Aorta (tissue), 5 donors: Measurements from ENCODE around the gene TMPRSS3. TPM values are rescaled to one million over a fixed set of nuclear protein-coding genes. Genes with fewer than 3 reads are reported as not detected.
"Not testable (repeated sequence)": the region's sequence is repeated elsewhere in the genome, so short reads cannot be mapped to it uniquely, and the experiment has no call there.

Source experiments
- ATAC-seq: fragments of 200-7000 bp; cut with Tn5 transposase; one replicate; pipeline ENCODE4 v1.9.1; 2022; ENCODE audit warnings: moderate library complexity; ENCODE audit not compliant: low FRiP score
- DNase-seq, 2 donors: peaks; one replicate each; pipeline ENCODE4 v3.0.0-alpha.2; 2020
- H3K27ac ChIP-seq, 2 donors: one replicate each; pipeline ENCODE4 v1.5.1; 2013; ENCODE audit warnings: low read length in 2 of 2, mild to moderate bottlenecking in 2 of 2, moderate library complexity in 2 of 2, control low read depth in 1 of 2, inconsistent platforms in 1 of 2, low read depth in 1 of 2
- H3K27me3 ChIP-seq, 2 donors: one replicate each; pipeline ENCODE4 v1.6.1; 2013; ENCODE audit warnings: control low read depth in 1 of 2, low read length in 1 of 2, mild to moderate bottlenecking in 1 of 2, moderate library complexity in 1 of 2; ENCODE audit not compliant: insufficient read depth in 2 of 2, control insufficient read depth in 1 of 2
- H3K36me3 ChIP-seq, 2 donors: one replicate each; pipeline ENCODE4 v1.6.1; 2013; ENCODE audit warnings: control low read depth in 1 of 2, low read length in 1 of 2, mild to moderate bottlenecking in 1 of 2; ENCODE audit not compliant: insufficient read depth in 2 of 2, control insufficient read depth in 1 of 2
- H3K4me1 ChIP-seq, 2 donors: one replicate each; pipeline ENCODE4 v1.6.1; 2013; ENCODE audit warnings: low read length in 2 of 2, control low read depth in 1 of 2, mild to moderate bottlenecking in 1 of 2, moderate library complexity in 1 of 2; ENCODE audit not compliant: insufficient read depth in 2 of 2, control insufficient read depth in 1 of 2
- H3K4me3 ChIP-seq, 2 donors: one replicate each; pipeline ENCODE4 v1.5.1; 2013; ENCODE audit warnings: low read length in 2 of 2, control low read depth in 1 of 2, mild to moderate bottlenecking in 1 of 2
- H3K9me3 ChIP-seq: one replicate; pipeline ENCODE4 v1.6.1; 2013; ENCODE audit warnings: mild to moderate bottlenecking, low read length; ENCODE audit not compliant: control insufficient read depth
- WGBS, 2 donors: extraction: QIAGEN DNeasy Blood & Tissue Kit; methylation state at CpG; one replicate each; pipeline ENCODE4 v1.1.7; 2013; 5-methylcytosine and 5-hydroxymethylcytosine counted together
- intact Hi-C, 2 donors: fragments of 100-400 bp; cut with DNase I; formaldehyde crosslinking; loops; one replicate each; pipeline versions ENCODE4 v1.14.2 to v1.15.0; 2022
- polyA plus RNA-seq, 2 donors: library from polyadenylated mRNA; stranded (reverse); fragments of 200-250 nt; gene quantifications; one replicate each; pipeline ENCODE4 v1.2.3, GENCODE V29; 2013
- total RNA-seq, 2 donors: library from RNA; stranded (reverse); fragmentation: NEBNext Ultra II Directional; extraction: Animal tissue kit (Norgen Biotek cat#: 25700); gene quantifications; one replicate each; pipeline ENCODE4 v1.2.1, GENCODE V29; 2021
- donor health status: healthy with polysubstance abuse.
- donor health status: Bipolar disorder and iron deficiency.
- donor health status: DM: no; HTN: no; CAD: no.
- donor health status: DM: no; HTN: no; CAD: no.
- donor health status: DM: yes; HTN: yes; CAD: no.

The TMPRSS3 gene
- total and polyA plus RNA-seq, 4 donors: 0.15 TPM; not detected in 2

- no peaks in the 10 kb centered on the region for H3K36me3 ChIP-seq
- DNase-seq (no peak), ATAC-seq (no peak)
- peaks cover 2% of the 10 kb centered on the region for H3K9me3 ChIP-seq
- H3K27me3 ChIP-seq: no peaks in the 10 kb centered on the region
- H3K27ac ChIP-seq: no peak overlapping the region
- 83 to 85% methylated on average over 4 of the region's 4 CpGs for WGBS, 2 donors
- H3K4me3 ChIP-seq: no peak overlapping the region
- no peaks in the 10 kb centered on the region for H3K4me1 ChIP-seq
- intact Hi-C loops: no loop called here
These were observed 17.6 kb upstream of the TMPRSS3 start for GRCh38 chr21:42413500-42413899.

- WGBS, 2 donors: 81 to 86% methylated on average over 14 of the region's 14 CpGs
- H3K4me1 ChIP-seq: no peaks in the 10 kb centered on the region
These were observed 17.2 kb upstream of the TMPRSS3 start for GRCh38 chr21:42413093-42413492.

GRCh38 chr21:42412636-42412933, 16.7 kb upstream of the TMPRSS3 start:
- DNase-seq: no peak
- no peak for ATAC-seq
- peaks cover 2% of the 10 kb centered on the region for H3K9me3 ChIP-seq
- H3K4me3 ChIP-seq: no peak overlapping the region
- WGBS, 2 donors: 85% methylated on average over 5 of the region's 5 CpGs
- no peaks in the 10 kb centered on the region for H3K4me1 ChIP-seq
- intact Hi-C loops: no loop called here
- no peak overlapping the region for H3K27ac ChIP-seq
- no peaks in the 10 kb centered on the region for H3K36me3 ChIP-seq
- H3K27me3 ChIP-seq: no peaks in the 10 kb centered on the region

More at GRCh38 chr21:42413093-42413492, 17.2 kb upstream of the TMPRSS3 start:
- no peak for DNase-seq
- H3K27me3 ChIP-seq: no peaks in the 10 kb centered on the region
- intact Hi-C loops: no loop called here
- H3K36me3 ChIP-seq: no peaks in the 10 kb centered on the region
- peaks cover 2% of the 10 kb centered on the region for H3K9me3 ChIP-seq
- ATAC-seq: no peak
- H3K27ac ChIP-seq: no peak overlapping the region
- H3K4me3 ChIP-seq: no peak overlapping the region

GRCh38 chr21:42411891-42412635, 16.2 kb upstream of the TMPRSS3 start:
- DNase-seq: no peak
- Histone ChIP-seq H3K27ac (no peak overlapping the region), H3K4me1 (no peaks in the 10 kb centered on the region), H3K4me3 (no peak overlapping the region), H3K36me3 (no peaks in the 10 kb centered on the region), H3K27me3 (peaks cover 0 to 1% of the 10 kb centered on the region in 2 donors), H3K9me3 (peaks cover 2% of the 10 kb centered on the region)
- 45 to 50% methylated on average over 20 to 21 of the region's 21 CpGs for WGBS, 2 donors
- intact Hi-C loops: no loop called here
- ATAC-seq: no peak

GRCh38 chr21:42411197-42411869, 15.5 kb upstream of the TMPRSS3 start:
- ATAC-seq (peak; percentile 12), DNase-seq (no peak)
- Histone ChIP-seq H3K27ac (no peak overlapping the region), H3K4me1 (no peaks in the 10 kb centered on the region), H3K9me3 (peaks cover 1% of the 10 kb centered on the region), H3K4me3 (no peak overlapping the region), H3K36me3 (no peaks in the 10 kb centered on the region), H3K27me3 (peaks cover 0 to 1% of the 10 kb centered on the region in 2 donors)
- 44 to 47% methylated on average over 7 of the region's 7 CpGs for WGBS, 2 donors
- intact Hi-C loops: no loop called here

GRCh38 chr21:42409366-42409765, 13.5 kb upstream of the TMPRSS3 start:
- intact Hi-C loops: no loop called here

GRCh38 chr21:42408718-42409117, 12.9 kb upstream of the TMPRSS3 start:
- H3K4me1 ChIP-seq, intact Hi-C loops, ATAC-seq, H3K4me3 ChIP-seq, H3K27me3 ChIP-seq, DNase-seq, H3K9me3 ChIP-seq, H3K27ac ChIP-seq, H3K36me3 ChIP-seq: not testable (repeated sequence)
- WGBS, 2 donors: 70 to 74% methylated on average over 5 of the region's 5 CpGs

More at GRCh38 chr21:42409366-42409765, 13.5 kb upstream of the TMPRSS3 start:
- Histone ChIP-seq H3K27ac (no peak overlapping the region), H3K9me3 (no peaks in the 10 kb centered on the region), H3K27me3 (peaks cover 0 to 1% of the 10 kb centered on the region in 2 donors), H3K4me3 (no peak overlapping the region), H3K36me3 (no peaks in the 10 kb centered on the region), H3K4me1 (no peaks in the 10 kb centered on the region)
- ATAC-seq: no peak
- WGBS, 2 donors: 68 to 73% methylated on average over 7 of the region's 7 CpGs
- no peak for DNase-seq

GRCh38 chr21:42407476-42407875, 11.6 kb upstream of the TMPRSS3 start:
- intact Hi-C loops: no loop called here
- no peak overlapping the region for H3K4me3 ChIP-seq
- H3K27me3 ChIP-seq: peaks cover 0 to 1% of the 10 kb centered on the region in 2 donors
- DNase-seq (no peak), ATAC-seq (no peak)
- WGBS, 2 donors: 26 to 35% methylated on average over 5 of the region's 5 CpGs
- H3K4me1 ChIP-seq: no peaks in the 10 kb centered on the region
- H3K36me3 ChIP-seq: no peaks in the 10 kb centered on the region
- H3K9me3 ChIP-seq: no peaks in the 10 kb centered on the region
- no peak overlapping the region for H3K27ac ChIP-seq

- H3K36me3 ChIP-seq: no peaks in the 10 kb centered on the region
- intact Hi-C loops: no loop called here
- 77 to 82% methylated on average over 7 of the region's 7 CpGs for WGBS, 2 donors
These were observed 11.0 kb upstream of the TMPRSS3 start for GRCh38 chr21:42406866-42407265.

More at GRCh38 chr21:42406866-42407265, 11.0 kb upstream of the TMPRSS3 start:
- no peaks in the 10 kb centered on the region for H3K9me3 ChIP-seq
- H3K27me3 ChIP-seq: peaks cover 0 to 1% of the 10 kb centered on the region in 2 donors
- DNase-seq: peak in 1 of 2 donors; percentile 10
- H3K4me1 ChIP-seq: no peaks in the 10 kb centered on the region
- ATAC-seq: no peak
- no peak overlapping the region for H3K27ac ChIP-seq
- H3K4me3 ChIP-seq: no peak overlapping the region
